Placental epithelial cell (primary cell): ENCODE data around the gene LEP. TPM values are rescaled to one million over a fixed set of nuclear protein-coding genes. Genes with fewer than 3 reads are reported as not detected.

Experiments
- small RNA-seq: library from RNA; depleted of rRNA; stranded (forward); fragments of <200 nt; gene quantifications from one replicate; pipeline ENCODE3, GENCODE V24; 2012
- total RNA-seq: library from RNA; depleted of rRNA; stranded (reverse); fragments of >200 nt; gene quantifications from 2 replicates; pipeline ENCODE4 v1.2.3, GENCODE V29; 2012

LEP gene
- under 0.01 TPM in 2 replicates for total RNA-seq

DNA sequence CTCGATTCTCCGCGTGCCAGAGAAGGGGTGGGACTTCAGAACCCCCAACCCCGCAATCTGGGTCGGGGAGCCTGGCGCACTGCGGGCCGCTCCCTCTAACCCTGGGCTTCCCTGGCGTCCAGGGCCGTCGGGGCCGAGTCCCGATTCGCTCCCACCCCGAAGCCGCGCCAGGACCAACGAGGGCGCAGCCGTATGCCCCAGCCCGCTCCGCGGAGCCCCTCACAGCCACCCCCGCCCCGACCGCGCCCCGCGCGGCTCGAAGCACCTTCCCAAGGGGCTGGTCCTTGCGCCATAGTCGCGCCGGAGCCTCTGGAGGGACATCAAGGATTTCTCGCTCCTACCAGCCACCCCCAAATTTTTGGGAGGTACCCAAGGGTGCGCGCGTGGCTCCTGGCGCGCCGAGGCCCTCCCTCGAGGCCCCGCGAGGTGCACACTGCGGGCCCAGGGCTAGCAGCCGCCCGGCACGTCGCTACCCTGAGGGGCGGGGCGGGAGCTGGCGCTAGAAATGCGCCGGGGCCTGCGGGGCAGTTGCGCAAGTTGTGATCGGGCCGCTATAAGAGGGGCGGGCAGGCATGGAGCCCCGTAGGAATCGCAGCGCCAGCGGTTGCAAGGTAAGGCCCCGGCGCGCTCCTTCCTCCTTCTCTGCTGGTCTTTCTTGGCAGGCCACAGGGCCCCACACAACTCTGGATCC, at the start of gene LEP:
TSS of gene LEP (plus strand) at position 583 of the 691 bp plus-strand sequence. CDS start 10,741 bp downstream, outside the sequence.

Small RNAs within 50 kb of the gene (small RNA-seq; reads per million reads assigned to genes)
- not detected for gene MIR129-1

Other genes starting within 250 kb of the LEP start
- under 0.01 and 0.11 TPM in 2 replicates for gene LRRC4, start 209.8 kb upstream of the LEP start, total RNA-seq
- 7.3 and 12.2 TPM in 2 replicates for gene RBM28, start 102.6 kb downstream of the LEP start, total RNA-seq
- 0.39 and 0.98 TPM in 2 replicates for gene PRRT4, start 120.4 kb downstream of the LEP start, total RNA-seq
- 40.4 and 78.9 TPM in 2 replicates for gene IMPDH1, start 168.7 kb downstream of the LEP start, total RNA-seq
- 21.3 and 24.3 TPM in 2 replicates for gene HILPDA, start 214.6 kb downstream of the LEP start, total RNA-seq
- 12.6 and 29.3 TPM in 2 replicates for gene METTL2B, start 235.5 kb downstream of the LEP start, total RNA-seq